ENCODE data around the gene SLN. TPM values are rescaled to one million over a fixed set of nuclear protein-coding genes. Genes with fewer than 3 reads are reported as not detected.

The SLN gene
- total RNA-seq, 2 donors from 2014 or later = not detected

- H3K27me3 ChIP-seq (ENCODE audit: control insufficient read depth, insufficient read depth, low read length, poor library complexity, severe bottlenecking) = peaks cover 51% of the 10 kb centered on the region
- H3K27ac ChIP-seq (ENCODE audit: low read depth, low read length) = no peak overlapping the region
- H3K9me3 ChIP-seq (ENCODE audit: control insufficient read depth, low read length) = no peaks in the 10 kb centered on the region
- peaks cover 66% of the 10 kb centered on the region for H3K27me3 Mint-ChIP-seq (ENCODE audit: insufficient read depth)
- WGBS, 2 experiments (ENCODE audit: insufficient coverage in 1 of 2, insufficient read length in 1 of 2) = 91 to 94% methylated on average over 3 of the region's 3 CpGs
- peaks cover 5% of the 10 kb centered on the region for H3K4me1 ChIP-seq (ENCODE audit: control insufficient read depth, insufficient read depth, low read length)
- H3K4me1 Mint-ChIP-seq = peaks cover 27% of the 10 kb centered on the region
- TF ChIP-seq CTCF (conservative IDR thresholded peaks at IDR 0.05) = no peak
- no peak overlapping the region for H3K4me3 ChIP-seq (ENCODE audit: low read length)
- H3K9ac ChIP-seq (ENCODE audit: extremely low read depth, low read length, poor library complexity, severe bottlenecking) = no peak overlapping the region
- no peak overlapping the region for H3K4me3 Mint-ChIP-seq
- DNase-seq = no peak
- no peaks in the 10 kb centered on the region for H3K36me3 Mint-ChIP-seq (ENCODE audit: low read depth)
- no peaks in the 10 kb centered on the region for H3K9me3 Mint-ChIP-seq
- no peak overlapping the region for H3K27ac Mint-ChIP-seq
- H3K36me3 ChIP-seq (ENCODE audit: control insufficient read depth, insufficient read depth, low read length) = no peaks in the 10 kb centered on the region
Observed at GRCh38 chr11:107704451-107704850, 7.4 kb downstream of the SLN start.

GRCh38 chr11:107702723-107703122 lies 9.1 kb downstream of the SLN start:
- H3K9ac ChIP-seq (ENCODE audit: extremely low read depth, low read length, poor library complexity, severe bottlenecking) = no peak overlapping the region
- WGBS, 2 experiments (ENCODE audit: insufficient coverage in 1 of 2, insufficient read length in 1 of 2) = 83 to 98% methylated on average over 1 to 2 of the region's 2 CpGs
- H3K27ac ChIP-seq (ENCODE audit: low read depth, low read length) = no peak overlapping the region
- H3K9me3 ChIP-seq (ENCODE audit: control insufficient read depth, low read length) = no peaks in the 10 kb centered on the region
- H3K4me3 ChIP-seq (ENCODE audit: low read length) = no peak overlapping the region
- no peaks in the 10 kb centered on the region for H3K36me3 ChIP-seq (ENCODE audit: control insufficient read depth, insufficient read depth, low read length)
- Mint-ChIP-seq H3K27me3 (ENCODE audit: insufficient read depth) (peaks cover 63% of the 10 kb centered on the region), H3K4me3 (no peak overlapping the region), H3K9me3 (no peaks in the 10 kb centered on the region), H3K36me3 (ENCODE audit: low read depth) (no peaks in the 10 kb centered on the region), H3K4me1 (peaks cover 14% of the 10 kb centered on the region), H3K27ac (no peak overlapping the region)
- H3K4me1 ChIP-seq (ENCODE audit: control insufficient read depth, insufficient read depth, low read length) = peaks cover 5% of the 10 kb centered on the region
- no peak for TF ChIP-seq CTCF (conservative IDR thresholded peaks at IDR 0.05)
- no peak for DNase-seq
- peaks cover 51% of the 10 kb centered on the region for H3K27me3 ChIP-seq (ENCODE audit: control insufficient read depth, insufficient read depth, low read length, poor library complexity, severe bottlenecking)

DNA sequence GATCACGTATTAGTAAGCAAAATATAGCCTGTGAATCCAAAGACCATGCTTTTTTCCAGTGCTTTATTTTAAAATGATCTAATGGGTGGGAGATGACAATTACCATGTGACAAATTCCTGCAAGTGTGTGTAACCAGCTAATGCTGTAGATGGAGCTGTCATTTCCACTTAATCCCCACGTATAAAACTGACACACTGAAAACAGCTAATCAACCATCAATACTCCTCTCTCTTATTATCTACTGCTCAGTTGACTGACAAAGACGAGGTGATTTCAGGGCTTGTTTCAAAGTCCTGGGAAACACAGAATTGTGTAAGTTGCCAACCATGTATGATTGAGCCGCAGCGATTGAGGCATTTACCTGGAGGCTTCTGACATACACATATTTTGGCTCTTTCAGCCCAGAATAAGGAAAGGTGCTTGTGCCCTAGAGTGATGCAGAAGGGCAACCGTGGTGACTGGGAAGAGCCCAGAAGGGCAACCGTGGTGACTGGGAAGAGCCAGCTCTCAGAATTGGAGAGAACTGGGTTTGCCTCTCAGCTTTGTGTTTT lies 9.7 kb downstream of the SLN start:
- no peak for TF ChIP-seq CTCF (conservative IDR thresholded peaks at IDR 0.05)
- Histone ChIP-seq H3K36me3 (ENCODE audit: control insufficient read depth, insufficient read depth, low read length) (no peaks in the 10 kb centered on the region), H3K4me3 (ENCODE audit: low read length) (no peak overlapping the region), H3K9me3 (ENCODE audit: control insufficient read depth, low read length) (no peaks in the 10 kb centered on the region), H3K27ac (ENCODE audit: low read depth, low read length) (no peak overlapping the region), H3K4me1 (ENCODE audit: control insufficient read depth, insufficient read depth, low read length) (peaks cover under 1% of the 10 kb centered on the region), H3K9ac (ENCODE audit: extremely low read depth, low read length, poor library complexity, severe bottlenecking) (no peak overlapping the region), H3K27me3 (ENCODE audit: control insufficient read depth, insufficient read depth, low read length, poor library complexity, severe bottlenecking) (peaks cover 50% of the 10 kb centered on the region)
- H3K36me3 Mint-ChIP-seq (ENCODE audit: low read depth) = no peaks in the 10 kb centered on the region
- H3K9me3 Mint-ChIP-seq = no peaks in the 10 kb centered on the region
- H3K4me1 Mint-ChIP-seq = peaks cover 8% of the 10 kb centered on the region
- no peak overlapping the region for H3K4me3 Mint-ChIP-seq
- WGBS, 2 experiments (ENCODE audit: insufficient coverage in 1 of 2, insufficient read length in 1 of 2) = 81 to 85% methylated on average over 7 of the region's 7 CpGs
- no peak overlapping the region for H3K27ac Mint-ChIP-seq
- no peak for DNase-seq
- H3K27me3 Mint-ChIP-seq (ENCODE audit: insufficient read depth) = peaks cover 60% of the 10 kb centered on the region
